ENCODE results near the gene TDRD9.

TDRD9 gene

GRCh38 chr14:104011824-104012517, 83.7 kb downstream of the TDRD9 start:
- no peak for DNase-seq
- no peak overlapping the region for H3K27ac ChIP-seq
- TF ChIP-seq CTCF (IDR thresholded peaks at IDR 0.05; ENCODE audit: low read depth, low read length), result no peak

GRCh38 chr14:104014764-104015163, 86.5 kb downstream of the TDRD9 start:
- Histone ChIP-seq H3K9me3 (ENCODE audit: severe bottlenecking) (no peaks in the 10 kb centered on the region), H3K27me3 (ENCODE audit: insufficient read depth, low read depth, severe bottlenecking) (no peaks in the 10 kb centered on the region), H3K27ac (no peak overlapping the region), H3K4me3 (ENCODE audit: low read depth, low read length) (no peak overlapping the region), H3K36me3 (no peaks in the 10 kb centered on the region)
- TF ChIP-seq CTCF (IDR thresholded peaks at IDR 0.05; ENCODE audit: low read depth, low read length), result no peak
- no peak for DNase-seq

More at GRCh38 chr14:104011824-104012517, 83.7 kb downstream of the TDRD9 start:
- Histone ChIP-seq H3K36me3 (no peaks in the 10 kb centered on the region), H3K4me3 (ENCODE audit: low read depth, low read length) (no peak overlapping the region), H3K9me3 (ENCODE audit: severe bottlenecking) (no peaks in the 10 kb centered on the region), H3K27me3 (ENCODE audit: insufficient read depth, low read depth, severe bottlenecking) (no peaks in the 10 kb centered on the region)

- no peak for DNase-seq
- no peak for TF ChIP-seq CTCF (IDR thresholded peaks at IDR 0.05; ENCODE audit: low read depth, low read length)
- H3K27me3 ChIP-seq (ENCODE audit: insufficient read depth, low read depth, severe bottlenecking), result no peaks in the 10 kb centered on the region
These were observed 88.8 kb downstream of the TDRD9 start for GRCh38 chr14:104016873-104017650.

GRCh38 chr14:104019029-104019428, 90.8 kb downstream of the TDRD9 start:
- Histone ChIP-seq H3K27ac (peak overlapping the region; percentile 50), H3K36me3 (no peaks in the 10 kb centered on the region), H3K27me3 (ENCODE audit: insufficient read depth, low read depth, severe bottlenecking) (no peaks in the 10 kb centered on the region), H3K9me3 (ENCODE audit: severe bottlenecking) (no peaks in the 10 kb centered on the region), H3K4me3 (ENCODE audit: low read depth, low read length) (no peak overlapping the region)
- no peak for TF ChIP-seq CTCF (IDR thresholded peaks at IDR 0.05; ENCODE audit: low read depth, low read length)
- peak; percentile 40 for DNase-seq

More at GRCh38 chr14:104016873-104017650, 88.8 kb downstream of the TDRD9 start:
- H3K36me3 ChIP-seq, result no peaks in the 10 kb centered on the region
- no peaks in the 10 kb centered on the region for H3K9me3 ChIP-seq (ENCODE audit: severe bottlenecking)
- H3K4me3 ChIP-seq (ENCODE audit: low read depth, low read length), result no peak overlapping the region
- no peak overlapping the region for H3K27ac ChIP-seq

GRCh38 chr14:104019806-104020205, 91.5 kb downstream of the TDRD9 start:
- peak; percentile 56 for TF ChIP-seq CTCF (IDR thresholded peaks at IDR 0.05; ENCODE audit: low read depth, low read length)
- H3K4me3 ChIP-seq (ENCODE audit: low read depth, low read length), result no peak overlapping the region
- no peaks in the 10 kb centered on the region for H3K36me3 ChIP-seq
- H3K27me3 ChIP-seq (ENCODE audit: insufficient read depth, low read depth, severe bottlenecking), result no peaks in the 10 kb centered on the region
- peak overlapping the region; percentile 50 for H3K27ac ChIP-seq
- H3K9me3 ChIP-seq (ENCODE audit: severe bottlenecking), result no peaks in the 10 kb centered on the region
- DNase-seq, result peak; percentile 31

All from WERI-Rb-1 (cell line).